Fibroblast of skin of left quadriceps (primary cell): ENCODE results near the gene MRPS5.
"Not testable (repeated sequence)": the region's sequence is repeated elsewhere in the genome, so short reads cannot be mapped to it uniquely, and the experiment has no call there.

ENCODE experiments used
- DNase-seq, 2 experiments: peaks; one replicate each; pipeline ENCODE4 v3.0.0-alpha.2; 2013; ENCODE audit warnings: low read depth in 2 of 2

The MRPS5 gene

GRCh38 chr2:95047629-95048510 is 73.7 kb downstream of the MRPS5 start:
- DNase-seq: no peak

GRCh38 chr2:95046371-95047112 is 75.1 kb downstream of the MRPS5 start:
- no peak for DNase-seq

DNA sequence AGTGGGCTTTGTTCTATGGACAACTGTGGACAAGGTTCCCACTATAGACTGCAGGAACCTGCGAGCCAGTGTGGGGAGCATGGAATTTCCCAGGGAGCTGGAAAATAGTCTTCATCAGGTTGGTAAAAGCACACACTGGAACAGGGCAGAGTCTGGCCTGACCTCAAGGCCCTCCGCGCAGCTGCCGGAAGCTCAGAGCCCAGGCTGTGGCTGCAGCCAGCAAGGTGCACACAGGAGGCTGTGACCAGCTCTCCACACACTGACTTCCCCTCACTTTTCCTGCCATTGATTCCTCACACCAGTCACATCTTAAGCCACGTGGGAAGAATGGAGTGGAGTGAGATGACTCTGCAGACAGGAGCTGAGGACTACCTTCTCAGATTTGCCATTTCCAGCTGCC is 77.0 kb downstream of the MRPS5 start:
- no peak for DNase-seq

GRCh38 chr2:95043300-95044093 is 78.1 kb downstream of the MRPS5 start:
- DNase-seq: peak in 1 of 2 experiments; percentile 6

DNA sequence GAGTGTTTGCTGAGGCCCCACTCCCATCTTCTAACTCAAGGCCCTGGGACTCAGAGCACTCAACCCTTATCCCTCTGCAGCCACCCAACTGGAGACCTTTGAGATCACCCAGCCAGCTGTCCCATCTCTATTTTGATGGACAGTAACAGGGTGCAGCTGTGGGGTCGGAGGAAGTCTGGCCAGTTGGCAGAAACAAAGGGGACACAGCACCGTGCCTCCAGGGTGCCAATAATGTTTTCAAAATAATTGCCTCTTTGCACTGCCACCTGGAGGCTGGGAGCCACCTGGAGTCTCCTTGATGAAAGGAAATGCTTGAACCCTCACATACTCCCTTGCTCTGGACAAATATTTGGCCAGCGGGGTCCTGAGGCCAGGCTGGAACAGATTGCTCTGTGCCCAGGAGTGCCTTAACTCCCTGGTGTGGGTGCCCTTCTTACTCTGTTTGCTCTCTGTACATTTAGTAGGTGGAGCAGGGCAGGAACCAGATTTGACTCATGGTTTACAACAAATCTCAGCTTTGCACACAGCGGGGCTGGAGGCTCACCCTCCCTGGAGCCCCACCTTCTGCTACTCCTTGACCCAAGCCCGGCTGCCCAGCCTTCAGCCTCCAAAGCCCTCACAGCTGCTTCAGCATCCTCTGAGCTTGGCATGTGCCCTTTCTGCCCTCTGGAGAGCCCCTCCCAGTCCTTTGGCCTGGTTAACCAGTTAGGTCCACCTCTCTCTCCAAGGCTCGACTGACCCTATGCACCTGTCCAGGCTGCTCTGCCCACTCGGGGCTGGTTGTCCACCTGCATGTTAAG is 78.9 kb downstream of the MRPS5 start:
- no peak for DNase-seq

- DNase-seq: no peak
Observed at GRCh38 chr2:95041824-95042442, 79.7 kb downstream of the MRPS5 start.

DNA sequence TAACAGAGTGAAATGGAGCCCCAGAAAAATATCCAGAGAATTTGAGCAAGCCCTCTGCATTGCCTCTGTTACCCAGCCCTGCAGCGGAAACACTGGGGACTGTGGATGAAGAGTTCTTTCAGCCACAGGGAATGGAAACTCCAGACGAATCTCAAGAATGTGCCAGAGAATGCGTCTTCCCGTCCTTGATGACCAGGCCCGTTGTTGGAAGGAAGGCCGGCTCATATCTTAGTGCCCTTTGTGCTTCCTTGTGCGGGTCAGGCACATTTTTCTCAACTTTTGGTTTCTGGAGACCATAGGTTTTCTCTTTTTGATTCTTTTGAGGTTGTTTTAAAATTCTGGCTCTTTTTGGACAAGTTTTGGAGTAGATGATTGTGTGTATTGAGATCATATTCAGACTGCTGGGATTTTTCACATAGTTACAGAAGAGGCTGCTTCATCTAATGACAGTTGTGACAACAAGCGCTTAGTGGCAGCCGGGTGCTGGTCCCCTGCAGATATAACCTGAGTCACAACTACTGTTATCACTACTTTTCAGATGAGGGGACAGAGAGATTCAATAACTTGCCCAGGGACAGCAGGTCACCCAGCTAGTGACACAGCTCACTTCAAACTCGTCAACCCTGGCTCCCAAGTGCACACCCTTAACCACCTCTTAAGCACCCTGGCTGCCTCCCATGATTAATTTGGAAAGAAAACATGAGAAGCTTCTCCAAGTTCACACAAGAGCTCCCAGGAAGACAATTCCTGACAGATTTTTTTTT is 80.4 kb downstream of the MRPS5 start:
- DNase-seq: no peak

DNA sequence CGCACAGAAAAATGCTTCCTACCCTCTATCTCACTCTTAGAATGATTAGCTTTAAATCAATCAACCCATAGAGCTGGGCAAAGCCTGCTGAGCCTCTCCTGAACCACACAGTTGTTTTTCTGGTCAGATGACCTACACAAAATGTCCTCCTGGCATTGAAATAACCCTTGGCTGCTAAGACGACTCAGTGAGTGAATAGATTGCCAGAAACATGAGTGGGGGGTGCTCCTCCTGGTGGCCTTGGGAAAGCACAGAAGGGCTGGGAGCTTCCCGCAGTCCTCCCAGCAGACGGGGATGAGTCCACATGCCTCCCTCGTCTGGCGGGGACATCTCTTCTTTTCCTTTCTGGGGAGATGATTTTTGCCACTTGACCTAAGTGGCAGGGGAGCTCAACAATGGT is 81.2 kb downstream of the MRPS5 start:
- DNase-seq: no peak

DNA sequence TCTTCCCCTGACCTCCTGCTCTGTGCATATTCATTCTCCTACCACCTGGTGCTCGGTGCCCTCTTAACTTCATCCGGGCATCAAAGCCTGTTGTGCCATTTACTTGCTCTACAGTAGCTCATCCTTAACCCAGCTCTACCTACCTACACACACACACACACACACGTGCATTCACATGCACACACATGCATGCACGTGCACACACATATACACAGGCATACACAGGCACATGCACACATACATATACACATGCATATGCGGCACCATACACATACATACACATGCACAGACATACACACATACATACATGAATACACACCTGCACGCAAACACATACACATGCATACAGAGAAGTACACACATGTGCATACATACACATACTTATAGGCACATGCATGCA is 81.6 kb downstream of the MRPS5 start:
- no peak for DNase-seq

- DNase-seq: no peak
Observed at GRCh38 chr2:95039363-95039762, 82.2 kb downstream of the MRPS5 start.

DNA sequence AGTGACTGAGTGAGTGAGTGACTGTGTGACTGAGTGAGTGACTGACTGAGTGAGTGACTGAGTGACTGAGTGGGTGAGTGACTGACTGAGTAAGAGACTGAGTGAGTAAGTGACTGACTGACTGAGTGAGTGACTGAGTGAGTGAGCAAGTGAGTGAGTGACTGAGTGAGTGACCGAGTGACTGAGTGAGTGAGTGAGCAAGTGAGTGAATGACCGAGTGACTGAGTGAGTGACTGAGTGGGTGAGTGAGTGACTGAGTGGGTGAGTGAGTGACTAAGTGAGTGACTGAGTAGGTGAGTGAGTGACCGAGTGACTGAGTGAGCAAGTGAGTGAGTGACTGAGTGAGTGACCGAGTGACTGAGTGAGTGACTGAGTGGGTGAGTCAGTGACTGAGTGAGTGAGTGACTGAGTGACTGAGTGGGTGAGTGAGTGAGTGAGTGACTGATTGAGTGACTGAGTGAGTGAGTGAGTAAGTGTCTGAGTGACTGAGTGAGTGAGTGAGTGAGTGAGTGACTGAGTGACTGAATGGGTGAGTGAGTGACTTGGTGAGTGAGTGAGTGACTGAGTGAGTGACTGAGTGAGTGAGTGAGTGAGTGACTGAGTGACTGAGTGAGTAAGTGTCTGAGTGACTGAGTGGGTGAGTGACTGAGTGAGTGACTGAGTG is 82.8 kb downstream of the MRPS5 start:
- DNase-seq: no peak

DNA sequence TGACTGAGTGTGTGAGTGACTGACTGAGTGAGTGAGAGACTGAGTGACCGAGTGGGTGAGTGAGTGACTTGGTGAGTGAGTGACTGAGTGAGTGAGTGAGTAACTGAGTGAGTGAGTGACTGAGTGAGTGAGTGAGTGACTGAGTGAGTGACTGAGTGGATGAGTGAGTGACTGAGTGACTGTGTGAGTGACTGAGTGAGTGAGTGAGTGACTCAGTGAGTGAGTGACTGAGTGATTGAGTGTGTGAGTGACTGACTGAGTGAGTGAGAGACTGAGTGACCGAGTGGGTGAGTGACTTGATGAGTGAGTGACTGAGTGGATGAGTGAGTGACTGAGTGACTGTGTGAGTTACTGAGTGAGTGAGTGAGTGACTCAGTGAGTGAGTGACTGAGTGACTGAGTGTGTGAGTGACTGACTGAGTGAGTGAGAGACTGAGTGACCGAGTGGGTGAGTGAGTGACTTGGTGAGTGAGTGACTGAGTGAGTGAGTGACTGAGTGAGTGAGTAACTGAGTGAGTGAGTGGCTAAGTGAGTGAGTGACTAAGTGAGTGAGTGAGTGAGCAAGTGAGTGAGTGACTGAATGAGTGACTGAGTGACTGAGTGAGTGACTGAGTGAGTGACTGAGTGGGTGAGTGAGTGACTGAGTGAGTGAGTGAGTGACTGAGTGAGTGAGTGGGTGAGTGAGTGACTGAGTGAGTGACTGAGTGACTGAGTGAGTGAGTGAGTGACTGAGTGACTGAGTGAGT is 83.6 kb downstream of the MRPS5 start:
- DNase-seq: not testable (repeated sequence)

DNA sequence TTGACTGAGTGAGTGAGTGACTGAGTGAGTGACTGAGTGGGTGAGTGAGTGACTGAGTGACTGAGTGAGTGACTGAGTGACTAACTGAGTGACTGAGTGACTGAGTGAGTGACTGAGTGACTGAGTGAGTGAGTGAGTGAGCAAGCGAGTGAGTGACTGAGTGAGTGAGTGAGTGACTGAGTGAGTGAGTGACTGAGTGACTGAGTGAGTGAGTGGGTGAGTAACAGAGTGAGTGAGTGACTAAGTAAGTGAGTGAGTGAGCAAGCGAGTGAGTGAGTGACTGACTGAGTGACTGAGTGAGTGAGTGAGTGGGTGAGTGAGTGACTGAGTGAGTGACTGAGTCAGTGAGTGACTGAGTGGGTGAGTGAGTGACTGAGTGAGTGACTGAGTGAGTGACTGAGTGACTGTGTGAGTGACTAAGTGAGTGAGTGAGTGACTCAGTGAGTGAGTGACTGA is 84.2 kb downstream of the MRPS5 start:
- DNase-seq: no peak

DNA sequence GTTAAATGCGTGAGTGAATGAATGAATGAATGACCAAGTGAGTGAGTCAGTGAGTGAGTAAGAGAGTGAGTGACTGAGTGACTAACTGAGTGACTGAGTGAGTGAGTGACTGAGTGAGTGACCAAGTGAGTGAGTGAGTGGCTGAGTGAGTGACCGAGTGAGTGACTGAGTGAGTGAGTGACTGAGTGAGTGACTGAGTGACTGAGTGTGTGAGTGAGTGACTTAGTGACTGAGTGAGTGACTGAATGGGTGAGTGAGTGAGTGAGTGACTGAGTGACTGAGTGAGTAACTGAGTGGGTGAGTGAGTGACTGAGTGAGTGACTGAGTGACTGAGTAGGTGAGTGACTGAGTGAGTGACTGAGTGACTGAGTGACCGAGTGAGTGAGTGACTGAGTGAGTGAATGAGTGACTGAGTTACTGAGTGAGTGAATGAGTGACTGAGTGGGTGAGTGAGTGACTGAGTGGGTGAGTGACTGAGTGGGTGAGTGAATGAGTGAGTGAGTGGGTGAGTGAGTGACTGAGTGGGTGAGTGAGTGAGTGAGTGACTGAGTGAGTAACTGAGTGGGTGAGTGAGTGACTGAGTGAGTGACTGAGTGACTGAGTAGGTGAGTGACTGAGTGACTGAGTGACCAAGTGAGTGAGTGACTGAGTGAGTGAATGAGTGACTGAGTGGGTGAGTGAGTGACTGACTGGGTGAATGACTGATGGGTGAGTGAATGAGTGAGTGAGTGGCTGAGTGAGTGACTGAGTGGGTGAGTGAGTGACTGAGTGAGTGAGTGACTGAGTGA is 84.8 kb downstream of the MRPS5 start:
- DNase-seq: no peak
